Sigmoid colon (tissue), 3 donors: Measurements from ENCODE around the gene ANXA9.

ENCODE experiments used
- CTCF ChIP-seq, 4 experiments: fragments of 450-650 bp in 3 of 4; fragments of 200-600 bp in 1 of 4; IDR thresholded peaks; one replicate each; pipeline ENCODE4 v1.5.1; 2016 to 2019; ENCODE audit warnings: antibody characterized with exemption in 4 of 4, mild to moderate bottlenecking in 3 of 4, moderate library complexity in 2 of 4
- POLR2A ChIP-seq, 2 donors: fragments of 450-650 bp; IDR thresholded peaks; one replicate each; pipeline ENCODE4 v1.6.1; 2016; ENCODE audit warnings: antibody characterized with exemption in 2 of 2, mild to moderate bottlenecking in 2 of 2, moderate library complexity in 2 of 2

GRCh38 chr1:150964164-150964489 is 18.0 kb upstream of the ANXA9 start:
- TF ChIP-seq CTCF (IDR thresholded peaks at IDR 0.05) (no peak), POLR2A (IDR thresholded peaks at IDR 0.05) (no peak)
